ENCODE results near the gene CLDN3. TPM values are rescaled to one million over a fixed set of nuclear protein-coding genes. Genes with fewer than 3 reads are reported as not detected.
"Not testable (repeated sequence)": the region's sequence is repeated elsewhere in the genome, so short reads cannot be mapped to it uniquely, and the experiment has no call there.

Gene CLDN3
- total RNA-seq, 2 donors from 2014 or later: not detected

GRCh38 chr7:73738220-73738611, 31.9 kb downstream of the CLDN3 start:
- H3K4me3 Mint-ChIP-seq: peak overlapping the region; percentile 93
- H3K4me1 Mint-ChIP-seq: peaks cover 8% of the 10 kb centered on the region
- DNase-seq: peak in 2 of 3 donors; percentile 66 to 67
- no peaks in the 10 kb centered on the region for H3K36me3 Mint-ChIP-seq (ENCODE audit: low read depth)
- no peaks in the 10 kb centered on the region for H3K27me3 Mint-ChIP-seq
- peak overlapping the region; percentile 77 for H3K27ac Mint-ChIP-seq
- no peaks in the 10 kb centered on the region for H3K9me3 ChIP-seq (ENCODE audit: control insufficient read depth, low read length, poor library complexity, severe bottlenecking)
- ATAC-seq: peak; percentile 10

GRCh38 chr7:73737491-73738219, 32.4 kb downstream of the CLDN3 start:
- Mint-ChIP-seq H3K4me3 (peak overlapping the region; percentile 93), H3K27ac (peak overlapping the region; percentile 77)
- no peak for DNase-seq

GRCh38 chr7:73736885-73737284, 33.2 kb downstream of the CLDN3 start:
- H3K36me3 Mint-ChIP-seq (ENCODE audit: low read depth): no peaks in the 10 kb centered on the region
- no peaks in the 10 kb centered on the region for H3K27me3 Mint-ChIP-seq
- no peaks in the 10 kb centered on the region for H3K9me3 ChIP-seq (ENCODE audit: control insufficient read depth, low read length, poor library complexity, severe bottlenecking)
- no peak for DNase-seq
- no peak overlapping the region for H3K27ac Mint-ChIP-seq
- H3K4me3 Mint-ChIP-seq: peak overlapping the region; percentile 93
- ATAC-seq: no peak
- peaks cover 8% of the 10 kb centered on the region for H3K4me1 Mint-ChIP-seq

More at GRCh38 chr7:73737491-73738219, 32.4 kb downstream of the CLDN3 start:
- Mint-ChIP-seq H3K27me3 (no peaks in the 10 kb centered on the region), H3K4me1 (peaks cover 8% of the 10 kb centered on the region), H3K36me3 (ENCODE audit: low read depth) (no peaks in the 10 kb centered on the region)
- H3K9me3 ChIP-seq (ENCODE audit: control insufficient read depth, low read length, poor library complexity, severe bottlenecking): no peaks in the 10 kb centered on the region
- no peak for ATAC-seq

GRCh38 chr7:73735528-73735905, 34.6 kb downstream of the CLDN3 start:
- no peaks in the 10 kb centered on the region for H3K9me3 ChIP-seq (ENCODE audit: control insufficient read depth, low read length, poor library complexity, severe bottlenecking)
- Mint-ChIP-seq H3K36me3 (ENCODE audit: low read depth) (no peaks in the 10 kb centered on the region), H3K27me3 (peaks cover 1% of the 10 kb centered on the region), H3K27ac (no peak overlapping the region), H3K4me1 (peaks cover 8% of the 10 kb centered on the region), H3K4me3 (no peak overlapping the region)
- DNase-seq (no peak), ATAC-seq (no peak)

- H3K4me1 Mint-ChIP-seq: peaks cover 8% of the 10 kb centered on the region
- peak; percentile 52 to 67 (median 66) for DNase-seq
- no peaks in the 10 kb centered on the region for H3K36me3 Mint-ChIP-seq (ENCODE audit: low read depth)
- ATAC-seq: peak; percentile 47
- H3K27ac Mint-ChIP-seq: peak overlapping the region; percentile 53
- H3K27me3 Mint-ChIP-seq: peaks cover 5% of the 10 kb centered on the region
- H3K4me3 Mint-ChIP-seq: no peak overlapping the region
- no peaks in the 10 kb centered on the region for H3K9me3 ChIP-seq (ENCODE audit: control insufficient read depth, low read length, poor library complexity, severe bottlenecking)
Measured at GRCh38 chr7:73734619-73735527, 35.2 kb downstream of the CLDN3 start.

GRCh38 chr7:73732397-73732796, 37.7 kb downstream of the CLDN3 start:
- no peak for ATAC-seq
- no peak overlapping the region for H3K4me3 Mint-ChIP-seq
- H3K27me3 Mint-ChIP-seq: peaks cover 17% of the 10 kb centered on the region
- H3K9me3 ChIP-seq (ENCODE audit: control insufficient read depth, low read length, poor library complexity, severe bottlenecking): no peaks in the 10 kb centered on the region
- no peak overlapping the region for H3K27ac Mint-ChIP-seq
- DNase-seq: no peak
- peaks cover 2% of the 10 kb centered on the region for H3K36me3 Mint-ChIP-seq (ENCODE audit: low read depth)
- H3K4me1 Mint-ChIP-seq: peaks cover 4% of the 10 kb centered on the region

- H3K9me3 ChIP-seq (ENCODE audit: control insufficient read depth, low read length, poor library complexity, severe bottlenecking): no peaks in the 10 kb centered on the region
- H3K4me1 Mint-ChIP-seq: peaks cover 4% of the 10 kb centered on the region
- H3K27ac Mint-ChIP-seq: no peak overlapping the region
- DNase-seq (no peak), ATAC-seq (no peak)
- H3K4me3 Mint-ChIP-seq: no peak overlapping the region
- peaks cover 2% of the 10 kb centered on the region for H3K36me3 Mint-ChIP-seq (ENCODE audit: low read depth)
- H3K27me3 Mint-ChIP-seq: peaks cover 17% of the 10 kb centered on the region
Measured at GRCh38 chr7:73730485-73730884, 39.6 kb downstream of the CLDN3 start.

GRCh38 chr7:73728551-73728950, 41.5 kb downstream of the CLDN3 start:
- no peaks in the 10 kb centered on the region for H3K9me3 ChIP-seq (ENCODE audit: control insufficient read depth, low read length, poor library complexity, severe bottlenecking)
- DNase-seq: no peak
- Mint-ChIP-seq H3K27ac (no peak overlapping the region), H3K36me3 (ENCODE audit: low read depth) (peaks cover 2% of the 10 kb centered on the region), H3K27me3 (peaks cover 17% of the 10 kb centered on the region), H3K4me3 (no peak overlapping the region), H3K4me1 (peaks cover 3% of the 10 kb centered on the region)
- ATAC-seq: no peak

- ATAC-seq: no peak
- Mint-ChIP-seq H3K4me3 (no peak overlapping the region), H3K4me1 (peaks cover 3% of the 10 kb centered on the region), H3K36me3 (ENCODE audit: low read depth) (peaks cover 2% of the 10 kb centered on the region), H3K27ac (no peak overlapping the region), H3K27me3 (peaks cover 17% of the 10 kb centered on the region)
- H3K9me3 ChIP-seq (ENCODE audit: control insufficient read depth, low read length, poor library complexity, severe bottlenecking): no peaks in the 10 kb centered on the region
- DNase-seq: no peak
Measured at GRCh38 chr7:73727952-73728351, 42.1 kb downstream of the CLDN3 start.

- no peaks in the 10 kb centered on the region for H3K9me3 ChIP-seq (ENCODE audit: control insufficient read depth, low read length, poor library complexity, severe bottlenecking)
- Mint-ChIP-seq H3K27me3 (peaks cover 17% of the 10 kb centered on the region), H3K36me3 (ENCODE audit: low read depth) (peaks cover 2% of the 10 kb centered on the region), H3K4me3 (no peak overlapping the region), H3K4me1 (peaks cover 3% of the 10 kb centered on the region), H3K27ac (no peak overlapping the region)
- ATAC-seq: peak; percentile 17
- DNase-seq: no peak
Measured at GRCh38 chr7:73726083-73726466, 44.0 kb downstream of the CLDN3 start.

- ATAC-seq (no peak), DNase-seq (no peak)
- H3K4me3 Mint-ChIP-seq: no peak overlapping the region
- H3K9me3 ChIP-seq (ENCODE audit: control insufficient read depth, low read length, poor library complexity, severe bottlenecking): no peaks in the 10 kb centered on the region
- peaks cover 7% of the 10 kb centered on the region for H3K4me1 Mint-ChIP-seq
- H3K36me3 Mint-ChIP-seq (ENCODE audit: low read depth): peaks cover 2% of the 10 kb centered on the region
- H3K27me3 Mint-ChIP-seq: peaks cover 11% of the 10 kb centered on the region
- H3K27ac Mint-ChIP-seq: no peak overlapping the region
Measured at GRCh38 chr7:73723813-73724212, 46.3 kb downstream of the CLDN3 start.

GRCh38 chr7:73722785-73723184, 47.3 kb downstream of the CLDN3 start:
- Mint-ChIP-seq H3K4me1 (peaks cover 11% of the 10 kb centered on the region), H3K27ac (no peak overlapping the region), H3K36me3 (ENCODE audit: low read depth) (no peaks in the 10 kb centered on the region), H3K4me3 (no peak overlapping the region), H3K27me3 (peaks cover under 1% of the 10 kb centered on the region)
- no peak for DNase-seq
- no peaks in the 10 kb centered on the region for H3K9me3 ChIP-seq (ENCODE audit: control insufficient read depth, low read length, poor library complexity, severe bottlenecking)
- no peak for ATAC-seq

- not testable (repeated sequence) for ATAC-seq; H3K9me3 ChIP-seq (ENCODE audit: control insufficient read depth, low read length, poor library complexity, severe bottlenecking); DNase-seq; H3K27me3 Mint-ChIP-seq; H3K27ac Mint-ChIP-seq; H3K36me3 Mint-ChIP-seq (ENCODE audit: low read depth); H3K4me3 Mint-ChIP-seq
- peaks cover 15% of the 10 kb centered on the region for H3K4me1 Mint-ChIP-seq
Measured at GRCh38 chr7:73722182-73722581, 47.9 kb downstream of the CLDN3 start.

All from T-helper 17 cell (primary cell).